ENCODE measurements around the gene MAEA.

- TF ChIP-seq ZSCAN29 (IDR thresholded peaks at IDR 0.05), result no peak
- TF ChIP-seq ESRRA (IDR thresholded peaks at IDR 0.05; ENCODE audit: low read length), result no peak
- no peak for TF ChIP-seq ZZZ3 (IDR thresholded peaks at IDR 0.05; ENCODE audit: control insufficient read depth, insufficient read length, low read depth)
- TF ChIP-seq SP1 (IDR thresholded peaks at IDR 0.05; ENCODE audit: low read depth, low read length), result no peak
- TF ChIP-seq NFYA (IDR thresholded peaks at IDR 0.05; ENCODE audit: borderline replicate concordance, low read depth, low read length), result no peak
- no peak for TF ChIP-seq MYC (IDR thresholded peaks at IDR 0.05; ENCODE audit: insufficient read depth, insufficient read length, insufficient replicate concordance, low read length, severe bottlenecking)
- TF ChIP-seq NR2F1 (conservative IDR thresholded peaks at IDR 0.05), result no peak
- TF ChIP-seq, protein P1, sequence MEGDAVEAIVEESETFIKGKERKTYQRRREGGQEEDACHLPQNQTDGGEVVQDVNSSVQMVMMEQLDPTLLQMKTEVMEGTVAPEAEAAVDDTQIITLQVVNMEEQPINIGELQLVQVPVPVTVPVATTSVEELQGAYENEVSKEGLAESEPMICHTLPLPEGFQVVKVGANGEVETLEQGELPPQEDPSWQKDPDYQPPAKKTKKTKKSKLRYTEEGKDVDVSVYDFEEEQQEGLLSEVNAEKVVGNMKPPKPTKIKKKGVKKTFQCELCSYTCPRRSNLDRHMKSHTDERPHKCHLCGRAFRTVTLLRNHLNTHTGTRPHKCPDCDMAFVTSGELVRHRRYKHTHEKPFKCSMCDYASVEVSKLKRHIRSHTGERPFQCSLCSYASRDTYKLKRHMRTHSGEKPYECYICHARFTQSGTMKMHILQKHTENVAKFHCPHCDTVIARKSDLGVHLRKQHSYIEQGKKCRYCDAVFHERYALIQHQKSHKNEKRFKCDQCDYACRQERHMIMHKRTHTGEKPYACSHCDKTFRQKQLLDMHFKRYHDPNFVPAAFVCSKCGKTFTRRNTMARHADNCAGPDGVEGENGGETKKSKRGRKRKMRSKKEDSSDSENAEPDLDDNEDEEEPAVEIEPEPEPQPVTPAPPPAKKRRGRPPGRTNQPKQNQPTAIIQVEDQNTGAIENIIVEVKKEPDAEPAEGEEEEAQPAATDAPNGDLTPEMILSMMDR (IDR thresholded peaks at IDR 0.05 in 2 of 3, conservative IDR thresholded peaks at IDR 0.05 in 1 of 3; ENCODE audit: control insufficient read depth in 2 of 3, extremely low read depth in 1 of 3, insufficient read depth in 1 of 3, low read depth in 3 of 3, low read length in 3 of 3), result no peak
- TF ChIP-seq, protein P2, sequence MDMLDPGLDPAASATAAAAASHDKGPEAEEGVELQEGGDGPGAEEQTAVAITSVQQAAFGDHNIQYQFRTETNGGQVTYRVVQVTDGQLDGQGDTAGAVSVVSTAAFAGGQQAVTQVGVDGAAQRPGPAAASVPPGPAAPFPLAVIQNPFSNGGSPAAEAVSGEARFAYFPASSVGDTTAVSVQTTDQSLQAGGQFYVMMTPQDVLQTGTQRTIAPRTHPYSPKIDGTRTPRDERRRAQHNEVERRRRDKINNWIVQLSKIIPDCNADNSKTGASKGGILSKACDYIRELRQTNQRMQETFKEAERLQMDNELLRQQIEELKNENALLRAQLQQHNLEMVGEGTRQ (IDR thresholded peaks at IDR 0.05; ENCODE audit: borderline replicate concordance, low read depth, low read length), result no peak
- TF ChIP-seq RFX5 (IDR thresholded peaks at IDR 0.05; ENCODE audit: low read depth, low read length), result no peak
- 0 out of 2 replicates have a peak, but pooled peaks have one; percentile 47 for TF ChIP-seq POLR2A (IDR thresholded peaks at IDR 0.05; ENCODE audit: low read depth, low read length)
- no peak for TF ChIP-seq REST (IDR thresholded peaks at IDR 0.05; ENCODE audit: low read depth, low read length)
- TF ChIP-seq NFIC (IDR thresholded peaks at IDR 0.05; ENCODE audit: low read depth, low read length), result no peak
Measured at GRCh38 chr4:1307951-1308735, 18.5 kb downstream of the MAEA start.

Data from GM12878 (cell line).